Upper lobe of left lung (tissue), 6 donors: ENCODE measurements around the gene TBX6. TPM values are rescaled to one million over a fixed set of nuclear protein-coding genes. Genes with fewer than 3 reads are reported as not detected.

Experiments
- ATAC-seq, 2 donors: fragments of 200-7000 bp; cut with Tn5 transposase; one replicate each; pipeline ENCODE4 v1.9.1; 2022; ENCODE audit warnings: mild to moderate bottlenecking in 2 of 2, moderate library complexity in 2 of 2; ENCODE audit not compliant: low FRiP score in 2 of 2
- DNase-seq, 2 donors: peaks; one replicate each; pipeline ENCODE4 v3.0.0-alpha.2; 2019 to 2020
- H3K27ac ChIP-seq, 4 donors: fragments of 200-600 bp; sonication (generic); one replicate each; pipeline ENCODE4 v1.5.1; 2016 to 2019
- H3K27me3 ChIP-seq, 4 donors: fragments of 200-600 bp; sonication (generic); one replicate each; pipeline ENCODE4 v1.5.1; 2017 to 2019
- H3K36me3 ChIP-seq, 4 donors: fragments of 200-600 bp; sonication (generic); one replicate each; pipeline ENCODE4 v1.5.1; 2016 to 2019
- H3K4me1 ChIP-seq, 4 donors: fragments of 200-600 bp; sonication (generic); one replicate each; pipeline ENCODE4 v1.5.1; 2018 to 2019
- H3K4me3 ChIP-seq, 4 donors: fragments of 200-600 bp; sonication (generic); one replicate each; pipeline ENCODE4 v1.5.1; 2017 to 2019; ENCODE audit warnings: mild to moderate bottlenecking in 2 of 4, moderate library complexity in 1 of 4
- H3K9me3 ChIP-seq, 4 donors: fragments of 200-600 bp; sonication (generic); one replicate each; pipeline ENCODE4 v1.5.1; 2018 to 2019
- EP300 ChIP-seq, 4 donors: sonication (generic); formaldehyde crosslinking; IDR thresholded peaks; one replicate each; pipeline ENCODE4 v1.5.1; 2017; ENCODE audit warnings: antibody characterized with exemption in 4 of 4, control low read depth in 2 of 4
- POLR2A ChIP-seq, 4 donors: fragments of 450-650 bp; IDR thresholded peaks; one replicate each; pipeline ENCODE4 v1.5.1; 2016 to 2017; ENCODE audit warnings: antibody characterized with exemption in 4 of 4, mild to moderate bottlenecking in 2 of 4
- POLR2AphosphoS5 ChIP-seq, 2 donors: sonication (generic); formaldehyde crosslinking; IDR thresholded peaks; one replicate each; pipeline ENCODE4 v1.5.1; 2017; ENCODE audit warnings: antibody characterized with exemption in 2 of 2
- WGBS, 2 donors: methylation state at CpG; one replicate each; pipeline ENCODE4 v1.1.5; 2017 to 2018; 5-methylcytosine and 5-hydroxymethylcytosine counted together
- total RNA-seq, 6 donors: library from RNA; depleted of rRNA in 4 of 6; stranded (reverse); fragments of >200 nt in 4 of 6; gene quantifications; one replicate each; pipeline versions ENCODE4 v1.1.0 to v1.2.1, GENCODE V29; 2016 to 2021
- TF ChIP-seq, protein P1 (sequence below), 6 experiments: fragments of 450-650 bp in 4 of 6; fragments of 200-600 bp in 2 of 6; sonication (generic) in 2 of 6; IDR thresholded peaks; one replicate each; pipeline ENCODE4 v1.5.1; 2016 to 2019; ENCODE audit warnings: antibody characterized with exemption in 6 of 6
- donor health status: DM: no; HTN: no; CAD: no; lungs with moderate emphysema.
- donor health status: DM: no; HTN: yes; CAD: no; lungs with severe emphysema.

Gene TBX6
- total RNA-seq, 6 donors from 2014 or later = 0.69 to 9.4 (median 1.4) TPM

DNA sequence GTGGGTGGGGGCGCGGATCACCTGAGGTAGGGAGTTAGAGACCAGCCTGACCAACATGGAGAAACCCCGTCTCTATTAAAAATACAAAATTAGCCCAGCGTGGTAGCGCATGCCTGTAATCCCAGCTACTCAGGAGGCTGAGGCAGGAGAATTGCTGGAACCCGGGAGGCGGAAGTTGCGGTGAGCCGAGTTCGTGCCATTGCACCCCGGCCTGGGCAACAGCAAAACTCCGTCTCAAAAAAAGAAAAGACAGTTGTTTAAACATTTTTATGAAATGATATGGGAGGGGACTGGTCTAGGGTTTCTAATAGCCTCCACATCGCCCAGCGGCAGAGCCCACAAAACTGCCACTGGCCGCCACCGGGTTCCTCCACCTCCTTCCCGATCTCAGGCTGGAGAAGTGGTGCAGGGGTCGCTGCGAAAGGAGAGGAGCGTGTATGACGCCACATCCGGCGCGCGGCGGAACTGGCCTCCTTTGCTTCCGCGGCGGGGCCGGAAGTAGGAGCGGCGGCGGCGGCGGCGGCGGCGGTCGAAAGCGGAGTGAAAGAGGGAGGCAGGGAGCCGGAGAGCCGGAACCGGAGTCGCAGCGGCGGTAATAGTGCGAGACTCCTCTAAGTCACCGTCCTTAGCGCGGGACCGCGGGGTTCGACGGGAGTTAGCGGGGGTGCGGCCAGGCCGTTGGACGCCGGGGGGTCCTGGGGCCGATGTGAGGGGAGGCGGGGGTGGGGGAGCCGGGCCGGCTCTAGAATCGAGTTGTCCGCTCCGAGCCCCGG is 16.0 kb downstream of the TBX6 start, which contains the start of gene PPP4C:
PPP4C (plus strand) TSS at position 492 of the 773 bp plus-strand sequence. CDS start 384 bp downstream, outside the sequence.
- WGBS, 2 donors = 1 to 3% methylated on average over 48 to 54 of the region's 67 CpGs
- peaks cover 20 to 39% (median 28%) of the 10 kb centered on the region in 4 donors for H3K4me1 ChIP-seq
- H3K4me3 ChIP-seq = peak within 1 kb of the TSS; percentile 81 to 100 (median 98)

DNA sequence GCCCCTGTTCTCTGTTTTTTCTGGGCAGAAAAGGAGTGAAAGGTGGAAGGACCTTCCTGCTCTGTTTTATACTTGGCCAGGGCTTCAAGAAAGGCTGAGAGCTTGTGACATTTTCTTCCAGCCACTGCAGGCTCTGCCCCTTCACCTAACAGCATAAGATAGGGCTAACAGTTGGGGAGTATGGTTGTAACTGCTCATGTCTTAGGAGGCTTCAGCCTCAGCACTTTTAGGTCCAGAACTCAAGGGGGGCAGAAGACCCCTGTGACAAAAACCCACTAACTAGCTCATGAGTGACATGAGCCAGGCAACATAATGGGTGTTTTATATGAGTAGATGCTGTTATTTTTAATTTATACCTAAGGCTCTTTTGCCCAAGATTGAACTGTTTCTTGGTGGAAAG is 21.2 kb downstream of the TBX6 start:
- ATAC-seq = no peak

More for the DNA sequence above, 16.0 kb downstream of the TBX6 start, which contains the start of gene PPP4C:
- ATAC-seq (peak; percentile 92 to 97), DNase-seq (peak; percentile 93 to 99)
- TF ChIP-seq, protein P1, sequence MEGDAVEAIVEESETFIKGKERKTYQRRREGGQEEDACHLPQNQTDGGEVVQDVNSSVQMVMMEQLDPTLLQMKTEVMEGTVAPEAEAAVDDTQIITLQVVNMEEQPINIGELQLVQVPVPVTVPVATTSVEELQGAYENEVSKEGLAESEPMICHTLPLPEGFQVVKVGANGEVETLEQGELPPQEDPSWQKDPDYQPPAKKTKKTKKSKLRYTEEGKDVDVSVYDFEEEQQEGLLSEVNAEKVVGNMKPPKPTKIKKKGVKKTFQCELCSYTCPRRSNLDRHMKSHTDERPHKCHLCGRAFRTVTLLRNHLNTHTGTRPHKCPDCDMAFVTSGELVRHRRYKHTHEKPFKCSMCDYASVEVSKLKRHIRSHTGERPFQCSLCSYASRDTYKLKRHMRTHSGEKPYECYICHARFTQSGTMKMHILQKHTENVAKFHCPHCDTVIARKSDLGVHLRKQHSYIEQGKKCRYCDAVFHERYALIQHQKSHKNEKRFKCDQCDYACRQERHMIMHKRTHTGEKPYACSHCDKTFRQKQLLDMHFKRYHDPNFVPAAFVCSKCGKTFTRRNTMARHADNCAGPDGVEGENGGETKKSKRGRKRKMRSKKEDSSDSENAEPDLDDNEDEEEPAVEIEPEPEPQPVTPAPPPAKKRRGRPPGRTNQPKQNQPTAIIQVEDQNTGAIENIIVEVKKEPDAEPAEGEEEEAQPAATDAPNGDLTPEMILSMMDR (IDR thresholded peaks at IDR 0.05) = peak in 2 of 6 experiments; percentile 21 to 24
- TF ChIP-seq POLR2A (IDR thresholded peaks at IDR 0.05) (peak in 3 of 4 donors; percentile 63 to 90 (median 80)), EP300 (IDR thresholded peaks at IDR 0.05) (peak in 1 of 4 donors; percentile 28), POLR2AphosphoS5 (IDR thresholded peaks at IDR 0.05) (peak; percentile 95 to 97)
- Histone ChIP-seq H3K27me3 (no peaks in the 10 kb centered on the region), H3K36me3 (peaks cover 8 to 62% (median 44%) of the 10 kb centered on the region in 4 donors), H3K27ac (peak within 1 kb of the TSS; percentile 93 to 98 (median 96)), H3K9me3 (no peaks in the 10 kb centered on the region)

DNA sequence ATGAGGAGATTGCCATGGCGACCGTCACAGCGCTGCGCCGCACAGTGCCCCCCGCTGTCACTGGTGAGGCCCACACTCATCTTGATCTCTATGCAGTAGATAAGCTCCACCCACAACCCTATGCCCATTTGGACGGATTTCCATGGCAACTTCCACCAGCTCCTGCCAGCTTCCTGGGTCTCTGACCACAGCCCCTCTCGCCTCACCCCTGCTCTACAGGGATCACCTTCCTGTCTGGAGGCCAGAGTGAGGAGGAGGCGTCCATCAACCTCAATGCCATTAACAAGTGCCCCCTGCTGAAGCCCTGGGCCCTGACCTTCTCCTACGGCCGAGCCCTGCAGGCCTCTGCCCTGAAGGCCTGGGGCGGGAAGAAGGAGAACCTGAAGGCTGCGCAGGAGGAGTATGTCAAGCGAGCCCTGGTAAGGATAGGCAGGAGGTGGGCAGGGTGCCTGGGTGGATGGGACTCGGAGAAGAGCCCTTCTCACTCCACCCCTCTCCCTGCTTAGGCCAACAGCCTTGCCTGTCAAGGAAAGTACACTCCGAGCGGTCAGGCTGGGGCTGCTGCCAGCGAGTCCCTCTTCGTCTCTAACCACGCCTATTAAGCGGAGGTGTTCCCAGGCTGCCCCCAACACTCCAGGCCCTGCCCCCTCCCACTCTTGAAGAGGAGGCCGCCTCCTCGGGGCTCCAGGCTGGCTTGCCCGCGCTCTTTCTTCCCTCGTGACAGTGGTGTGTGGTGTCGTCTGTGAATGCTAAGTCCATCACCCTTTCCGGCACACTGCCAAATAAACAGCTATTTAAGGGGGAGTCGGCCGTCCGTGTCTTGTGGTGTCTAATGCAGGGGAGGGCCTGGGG is 21.9 kb downstream of the TBX6 start:
- no peak overlapping the region for H3K4me3 ChIP-seq
- peaks cover 29 to 67% (median 58%) of the 10 kb centered on the region in 4 donors for H3K36me3 ChIP-seq
- 81 to 83% methylated on average over 31 of the region's 31 CpGs for WGBS, 2 donors
- H3K27ac ChIP-seq = peak overlapping the region in 2 of 4 donors; percentile 19 to 37
- peaks cover 24 to 47% (median 34%) of the 10 kb centered on the region in 4 donors for H3K4me1 ChIP-seq
- H3K27me3 ChIP-seq = no peaks in the 10 kb centered on the region
- TF ChIP-seq, protein P1 (IDR thresholded peaks at IDR 0.05) = no peak
- no peak for TF ChIP-seq POLR2AphosphoS5 (IDR thresholded peaks at IDR 0.05)
- TF ChIP-seq EP300 (IDR thresholded peaks at IDR 0.05) = no peak
- ATAC-seq = no peak
- no peaks in the 10 kb centered on the region for H3K9me3 ChIP-seq
- peak in 1 of 2 donors; percentile 82 for DNase-seq

More for the DNA sequence above, 21.2 kb downstream of the TBX6 start:
- peaks cover 29 to 54% (median 40%) of the 10 kb centered on the region in 4 donors for H3K4me1 ChIP-seq
- no peak overlapping the region for H3K4me3 ChIP-seq
- DNase-seq = no peak
- H3K36me3 ChIP-seq = peaks cover 29 to 67% (median 58%) of the 10 kb centered on the region in 4 donors
- H3K9me3 ChIP-seq = no peaks in the 10 kb centered on the region
- no peaks in the 10 kb centered on the region for H3K27me3 ChIP-seq
- H3K27ac ChIP-seq = no peak overlapping the region
- TF ChIP-seq, protein P1 (IDR thresholded peaks at IDR 0.05) = no peak
- no peak for TF ChIP-seq POLR2AphosphoS5 (IDR thresholded peaks at IDR 0.05)
- no peak for TF ChIP-seq POLR2A (IDR thresholded peaks at IDR 0.05)
- no peak for TF ChIP-seq EP300 (IDR thresholded peaks at IDR 0.05)

DNA sequence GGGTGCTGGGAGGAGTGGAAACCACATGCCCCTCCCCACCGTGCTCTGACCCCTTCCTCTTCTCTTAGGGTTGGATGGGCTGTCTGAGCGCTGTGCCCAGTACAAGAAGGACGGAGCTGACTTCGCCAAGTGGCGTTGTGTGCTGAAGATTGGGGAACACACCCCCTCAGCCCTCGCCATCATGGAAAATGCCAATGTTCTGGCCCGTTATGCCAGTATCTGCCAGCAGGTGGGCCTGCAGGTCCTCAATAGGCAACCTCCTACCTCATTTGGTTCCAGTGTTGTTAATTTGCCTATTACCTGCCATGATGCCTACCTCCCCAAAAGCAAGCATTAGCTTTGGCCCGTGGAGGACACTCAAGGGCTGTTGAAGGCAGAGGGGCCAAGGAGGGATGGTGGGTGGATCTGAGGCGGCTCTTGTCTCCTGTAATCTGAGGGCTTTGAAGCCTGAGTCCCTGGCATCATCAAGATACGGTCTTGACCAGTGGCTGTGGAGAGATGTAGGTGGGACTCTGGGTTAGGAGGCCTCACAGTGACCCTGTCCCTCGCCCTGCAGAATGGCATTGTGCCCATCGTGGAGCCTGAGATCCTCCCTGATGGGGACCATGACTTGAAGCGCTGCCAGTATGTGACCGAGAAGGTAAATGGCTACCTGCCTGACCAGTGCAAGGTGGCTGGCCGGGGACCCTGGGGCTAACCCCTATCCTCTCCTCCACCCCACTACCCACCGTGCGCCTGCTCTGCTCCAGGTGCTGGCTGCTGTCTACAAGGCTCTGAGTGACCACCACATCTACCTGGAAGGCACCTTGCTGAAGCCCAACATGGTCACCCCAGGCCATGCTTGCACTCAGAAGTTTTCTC is 22.7 kb downstream of the TBX6 start:
- ATAC-seq (no peak), DNase-seq (no peak)
- H3K36me3 ChIP-seq = peaks cover 29 to 67% (median 58%) of the 10 kb centered on the region in 4 donors
- H3K4me3 ChIP-seq = no peak overlapping the region
- H3K27ac ChIP-seq = peak overlapping the region in 2 of 4 donors; percentile 28 to 37
- peaks cover 28 to 45% (median 34%) of the 10 kb centered on the region in 4 donors for H3K4me1 ChIP-seq
- no peaks in the 10 kb centered on the region for H3K27me3 ChIP-seq
- H3K9me3 ChIP-seq = no peaks in the 10 kb centered on the region
- WGBS, 2 donors = 81 to 84% methylated on average over 11 to 17 of the region's 17 CpGs
- TF ChIP-seq, protein P1 (IDR thresholded peaks at IDR 0.05) = peak in 5 of 6 experiments; percentile 18 to 68 (median 31)
- TF ChIP-seq POLR2A (IDR thresholded peaks at IDR 0.05) (no peak), POLR2AphosphoS5 (IDR thresholded peaks at IDR 0.05) (no peak)
